ENCODE measurements around the gene NPHS2.

The NPHS2 gene

GRCh38 chr1:179591253-179591591 lies 15.5 kb upstream of the NPHS2 start:
- H3K27ac ChIP-seq = peak overlapping the region; percentile 13; the same call in 1 of the 2 replicates
- TF ChIP-seq CTCF (conservative IDR thresholded peaks at IDR 0.05) = no peak

GRCh38 chr1:179590671-179591070 lies 14.9 kb upstream of the NPHS2 start:
- TF ChIP-seq CTCF (conservative IDR thresholded peaks at IDR 0.05) = no peak
- no peak overlapping the region for H3K27ac ChIP-seq

GRCh38 chr1:179589509-179589908 lies 13.8 kb upstream of the NPHS2 start:
- H3K27ac ChIP-seq = no peak overlapping the region
- TF ChIP-seq CTCF (conservative IDR thresholded peaks at IDR 0.05) = no peak

- TF ChIP-seq CTCF (conservative IDR thresholded peaks at IDR 0.05) = no peak
- H3K27ac ChIP-seq = no peak overlapping the region
These were observed 12.8 kb upstream of the NPHS2 start for GRCh38 chr1:179588425-179589024.

- TF ChIP-seq CTCF (conservative IDR thresholded peaks at IDR 0.05) = no peak
- H3K27ac ChIP-seq = no peak overlapping the region
These were observed 11.6 kb upstream of the NPHS2 start for GRCh38 chr1:179587336-179587735.

- peak; percentile 84 for TF ChIP-seq CTCF (conservative IDR thresholded peaks at IDR 0.05)
- H3K27ac ChIP-seq = peak overlapping the region; percentile 78
These were observed 10.5 kb upstream of the NPHS2 start for GRCh38 chr1:179586107-179586823.

- TF ChIP-seq CTCF (conservative IDR thresholded peaks at IDR 0.05) = no peak
- H3K27ac ChIP-seq = no peak overlapping the region
These were observed 8.1 kb upstream of the NPHS2 start for GRCh38 chr1:179583771-179584320.
